Aorta (tissue), 5 donors: ENCODE measurements around the gene DNAJC6. TPM values are rescaled to one million over a fixed set of nuclear protein-coding genes. Genes with fewer than 3 reads are reported as not detected.

Experiments
- ATAC-seq: fragments of 200-7000 bp; cut with Tn5 transposase; one replicate; pipeline ENCODE4 v1.9.1; 2022; ENCODE audit warnings: moderate library complexity; ENCODE audit not compliant: low FRiP score
- DNase-seq, 2 donors: peaks; one replicate each; pipeline ENCODE4 v3.0.0-alpha.2; 2020
- H3K27ac ChIP-seq, 2 donors: one replicate each; pipeline ENCODE4 v1.5.1; 2013; ENCODE audit warnings: low read length in 2 of 2, mild to moderate bottlenecking in 2 of 2, moderate library complexity in 2 of 2, control low read depth in 1 of 2, inconsistent platforms in 1 of 2, low read depth in 1 of 2
- H3K27me3 ChIP-seq, 2 donors: one replicate each; pipeline ENCODE4 v1.6.1; 2013; ENCODE audit warnings: control low read depth in 1 of 2, low read length in 1 of 2, mild to moderate bottlenecking in 1 of 2, moderate library complexity in 1 of 2; ENCODE audit not compliant: insufficient read depth in 2 of 2, control insufficient read depth in 1 of 2
- H3K36me3 ChIP-seq, 2 donors: one replicate each; pipeline ENCODE4 v1.6.1; 2013; ENCODE audit warnings: control low read depth in 1 of 2, low read length in 1 of 2, mild to moderate bottlenecking in 1 of 2; ENCODE audit not compliant: insufficient read depth in 2 of 2, control insufficient read depth in 1 of 2
- H3K4me1 ChIP-seq, 2 donors: one replicate each; pipeline ENCODE4 v1.6.1; 2013; ENCODE audit warnings: low read length in 2 of 2, control low read depth in 1 of 2, mild to moderate bottlenecking in 1 of 2, moderate library complexity in 1 of 2; ENCODE audit not compliant: insufficient read depth in 2 of 2, control insufficient read depth in 1 of 2
- H3K4me3 ChIP-seq, 2 donors: one replicate each; pipeline ENCODE4 v1.5.1; 2013; ENCODE audit warnings: low read length in 2 of 2, control low read depth in 1 of 2, mild to moderate bottlenecking in 1 of 2
- H3K9me3 ChIP-seq: one replicate; pipeline ENCODE4 v1.6.1; 2013; ENCODE audit warnings: mild to moderate bottlenecking, low read length; ENCODE audit not compliant: control insufficient read depth
- WGBS, 2 donors: extraction: QIAGEN DNeasy Blood & Tissue Kit; methylation state at CpG; one replicate each; pipeline ENCODE4 v1.1.7; 2013; 5-methylcytosine and 5-hydroxymethylcytosine counted together
- intact Hi-C, 2 donors: fragments of 100-400 bp; cut with DNase I; formaldehyde crosslinking; loops; one replicate each; pipeline versions ENCODE4 v1.14.2 to v1.15.0; 2022
- long read RNA-seq, 2 donors: library from polyadenylated mRNA; unstranded; transcript quantifications; one replicate each; pipeline ENCODE4 v2.0.0, GENCODE V29; 2020 to 2021
- polyA plus RNA-seq, 2 donors: library from polyadenylated mRNA; stranded (reverse); fragments of 200-250 nt; gene quantifications; one replicate each; pipeline ENCODE4 v1.2.3, GENCODE V29; 2013
- total RNA-seq, 2 donors: library from RNA; stranded (reverse); fragmentation: NEBNext Ultra II Directional; extraction: Animal tissue kit (Norgen Biotek cat#: 25700); gene quantifications; one replicate each; pipeline ENCODE4 v1.2.1, GENCODE V29; 2021
- donor health status: healthy with polysubstance abuse.
- donor health status: Bipolar disorder and iron deficiency.
- donor health status: DM: no; HTN: no; CAD: no.
- donor health status: DM: no; HTN: no; CAD: no.
- donor health status: DM: yes; HTN: yes; CAD: no.

The DNAJC6 gene
- total RNA-seq (1 to 10 TPM; 2.3 to 3.8 TPM), polyA plus RNA-seq (1 to 10 TPM in 1 of 2 donors, not detected in 1; 1.3 TPM)
- long read RNA-seq, donor 1, partial matches to known transcripts: 0 of 1 reads
- long read RNA-seq, donor 1, other reads (novel, unspliced or antisense): 1 of 1 reads
- long read RNA-seq, donor 2, partial matches to known transcripts: 1 of 2 reads
- long read RNA-seq, donor 2, other reads (novel, unspliced or antisense): 1 of 2 reads

GRCh38 chr1:65309304-65310077, at the start of gene DNAJC6:
Gene DNAJC6 (plus strand): TSS chr1:65309543. CDS start chr1:65309746, 203 bp downstream.
- H3K4me1 ChIP-seq: no peaks in the 10 kb centered on the region
- 0 to 1% methylated on average over 35 to 75 of the region's 75 CpGs for WGBS, 2 donors
- peak; percentile 94 for ATAC-seq
- H3K36me3 ChIP-seq: no peaks in the 10 kb centered on the region
- H3K27me3 ChIP-seq: no peaks in the 10 kb centered on the region
- no peaks in the 10 kb centered on the region for H3K9me3 ChIP-seq
- peak; percentile 74 to 92 for DNase-seq
- no peak within 1 kb of the TSS for H3K27ac ChIP-seq
- peak within 1 kb of the TSS; percentile 27 to 44 for H3K4me3 ChIP-seq
- intact Hi-C loops: no loop called here

GRCh38 chr1:65259816-65260215, 49.5 kb upstream of the DNAJC6 start:
- DNase-seq (no peak), ATAC-seq (no peak)
- 76 to 82% methylated on average over 3 of the region's 3 CpGs for WGBS, 2 donors
- H3K9me3 ChIP-seq: no peaks in the 10 kb centered on the region
- no peaks in the 10 kb centered on the region for H3K36me3 ChIP-seq
- no peaks in the 10 kb centered on the region for H3K4me1 ChIP-seq
- intact Hi-C loops: loop anchor here (10.0 kb wide), 2 partner anchors 155 to 165 kb away; partner anchors contain the start of genes LEPR (in 1 of the 2) and LEPROT (in 1 of the 2)
- H3K27me3 ChIP-seq: no peaks in the 10 kb centered on the region
- H3K4me3 ChIP-seq: no peak overlapping the region
- H3K27ac ChIP-seq: no peak overlapping the region

- ATAC-seq: no peak
Measured at GRCh38 chr1:65260851-65261473, 48.4 kb upstream of the DNAJC6 start.

GRCh38 chr1:65263286-65263685, 46.1 kb upstream of the DNAJC6 start:
- ATAC-seq (no peak), DNase-seq (no peak)
- no peaks in the 10 kb centered on the region for H3K9me3 ChIP-seq
- no peaks in the 10 kb centered on the region for H3K4me1 ChIP-seq
- WGBS, 2 donors: 91 to 97% methylated on average over 1 of the region's 1 CpG
- H3K27me3 ChIP-seq: no peaks in the 10 kb centered on the region
- no peaks in the 10 kb centered on the region for H3K36me3 ChIP-seq
- no peak overlapping the region for H3K27ac ChIP-seq
- no peak overlapping the region for H3K4me3 ChIP-seq
- intact Hi-C loops: loop anchor here in 1 of 2 donors (10.0 kb wide), 1 partner anchor 162 kb away; the partner anchor contains the start of genes LEPR and LEPROT

More at GRCh38 chr1:65260851-65261473, 48.4 kb upstream of the DNAJC6 start:
- H3K27ac ChIP-seq: no peak overlapping the region
- intact Hi-C loops: loop anchor here in 1 of 2 donors (10.0 kb wide), 1 partner anchor 164 kb away; the partner anchor contains the start of genes LEPR and LEPROT
- no peaks in the 10 kb centered on the region for H3K9me3 ChIP-seq
- H3K36me3 ChIP-seq: no peaks in the 10 kb centered on the region
- WGBS, 2 donors: 77 to 83% methylated on average over 4 of the region's 4 CpGs
- H3K4me3 ChIP-seq: no peak overlapping the region
- no peaks in the 10 kb centered on the region for H3K4me1 ChIP-seq
- DNase-seq: no peak
- no peaks in the 10 kb centered on the region for H3K27me3 ChIP-seq

- peak overlapping the region; percentile 62 to 90 for H3K4me3 ChIP-seq
- no peaks in the 10 kb centered on the region for H3K9me3 ChIP-seq
- 10 to 13% methylated on average over 15 of the region's 15 CpGs for WGBS, 2 donors
- no peaks in the 10 kb centered on the region for H3K36me3 ChIP-seq
- H3K27ac ChIP-seq: no peak overlapping the region
- DNase-seq: no peak
- H3K27me3 ChIP-seq: no peaks in the 10 kb centered on the region
- no peaks in the 10 kb centered on the region for H3K4me1 ChIP-seq
- intact Hi-C loops: loop anchor here in 1 of 2 donors (10.0 kb wide), 1 partner anchor 160 kb away; the partner anchor contains the start of genes LEPR and LEPROT
- ATAC-seq: no peak
Measured at GRCh38 chr1:65264197-65264929, 45.0 kb upstream of the DNAJC6 start.

- intact Hi-C loops: loop anchor here in 1 of 2 donors (10.0 kb wide), 1 partner anchor 160 kb away; the partner anchor contains the start of genes LEPR and LEPROT
- no peak overlapping the region for H3K27ac ChIP-seq
- 1 to 3% methylated on average over 7 of the region's 7 CpGs for WGBS, 2 donors
- H3K27me3 ChIP-seq: no peaks in the 10 kb centered on the region
- H3K9me3 ChIP-seq: no peaks in the 10 kb centered on the region
- DNase-seq (no peak), ATAC-seq (no peak)
- H3K4me3 ChIP-seq: peak overlapping the region; percentile 9 to 62
- no peaks in the 10 kb centered on the region for H3K4me1 ChIP-seq
- H3K36me3 ChIP-seq: no peaks in the 10 kb centered on the region
Measured at GRCh38 chr1:65265296-65265650, 44.1 kb upstream of the DNAJC6 start.

GRCh38 chr1:65265651-65266351, 43.5 kb upstream of the DNAJC6 start:
- intact Hi-C loops: loop anchor here in 1 of 2 donors (10.0 kb wide), 1 partner anchor 159 kb away; the partner anchor contains the start of genes LEPR and LEPROT
- Histone ChIP-seq H3K36me3 (no peaks in the 10 kb centered on the region), H3K4me1 (no peaks in the 10 kb centered on the region), H3K27ac (no peak overlapping the region), H3K4me3 (peak overlapping the region; percentile 15 to 62), H3K27me3 (no peaks in the 10 kb centered on the region), H3K9me3 (no peaks in the 10 kb centered on the region)
- WGBS, 2 donors: 2 to 4% methylated on average over 57 to 59 of the region's 59 CpGs
- ATAC-seq (peak; percentile 81), DNase-seq (peak; percentile 54 to 76)
